Parathyroid adenoma (tissue), 2 donors: ENCODE data around the gene DNAJC16.

Experiments
- H2AFZ ChIP-seq: fragments of 300-600 bp; sonication (generic); one replicate; pipeline ENCODE4 v1.7.0; 2017; ENCODE audit warnings: antibody characterized with exemption, mild to moderate bottlenecking
- H3K27ac ChIP-seq: fragments of 300-600 bp; sonication (generic); one replicate; pipeline ENCODE4 v1.7.0; 2017
- H3K27me3 ChIP-seq: fragments of 300-600 bp; sonication (generic); one replicate; pipeline ENCODE4 v1.7.0; 2017; ENCODE audit warnings: low read length; ENCODE audit not compliant: control insufficient read depth, insufficient read depth
- H3K36me3 ChIP-seq: fragments of 300-600 bp; sonication (generic); one replicate; pipeline ENCODE4 v1.7.0; 2017; ENCODE audit warnings: low read length; ENCODE audit not compliant: control insufficient read depth, insufficient read depth
- H3K4me1 ChIP-seq: fragments of 300-600 bp; sonication (generic); one replicate; pipeline ENCODE4 v1.7.0; 2017; ENCODE audit warnings: control low read depth
- H3K4me2 ChIP-seq: fragments of 300-600 bp; sonication (generic); one replicate; pipeline ENCODE4 v1.7.0; 2017; ENCODE audit warnings: low read length
- H3K4me3 ChIP-seq: fragments of 300-600 bp; sonication (generic); one replicate; pipeline ENCODE4 v1.7.0; 2017; ENCODE audit warnings: low read depth, low read length
- H3K79me2 ChIP-seq: fragments of 300-600 bp; sonication (generic); one replicate; pipeline ENCODE4 v1.7.0; 2017; ENCODE audit warnings: control low read depth
- H3K9ac ChIP-seq: fragments of 300-600 bp; sonication (generic); one replicate; pipeline ENCODE4 v1.7.0; 2017; ENCODE audit warnings: mild to moderate bottlenecking
- H3K9me3 ChIP-seq: fragments of 300-600 bp; sonication (generic); one replicate; pipeline ENCODE4 v1.7.0; 2017; ENCODE audit warnings: low read length; ENCODE audit not compliant: control insufficient read depth
- TF ChIP-seq, protein P1 (sequence below): fragments of 300-600 bp; sonication (generic); IDR thresholded peaks from one replicate; pipeline ENCODE4 v1.7.0; 2017; ENCODE audit warnings: antibody characterized with exemption, mild to moderate bottlenecking
- donor health status: primary hyperparathyroidism.

The DNAJC16 gene

GRCh38 chr1:15543589-15544568, 17.2 kb downstream of the DNAJC16 start:
- Histone ChIP-seq H3K4me1 (no peaks in the 10 kb centered on the region), H3K9me3 (no peaks in the 10 kb centered on the region), H3K36me3 (no peaks in the 10 kb centered on the region), H2AFZ (no peak overlapping the region), H3K27ac (no peak overlapping the region), H3K79me2 (no peaks in the 10 kb centered on the region), H3K9ac (no peak overlapping the region), H3K4me3 (no peak overlapping the region), H3K4me2 (no peak overlapping the region), H3K27me3 (no peaks in the 10 kb centered on the region)
- TF ChIP-seq, protein P1, sequence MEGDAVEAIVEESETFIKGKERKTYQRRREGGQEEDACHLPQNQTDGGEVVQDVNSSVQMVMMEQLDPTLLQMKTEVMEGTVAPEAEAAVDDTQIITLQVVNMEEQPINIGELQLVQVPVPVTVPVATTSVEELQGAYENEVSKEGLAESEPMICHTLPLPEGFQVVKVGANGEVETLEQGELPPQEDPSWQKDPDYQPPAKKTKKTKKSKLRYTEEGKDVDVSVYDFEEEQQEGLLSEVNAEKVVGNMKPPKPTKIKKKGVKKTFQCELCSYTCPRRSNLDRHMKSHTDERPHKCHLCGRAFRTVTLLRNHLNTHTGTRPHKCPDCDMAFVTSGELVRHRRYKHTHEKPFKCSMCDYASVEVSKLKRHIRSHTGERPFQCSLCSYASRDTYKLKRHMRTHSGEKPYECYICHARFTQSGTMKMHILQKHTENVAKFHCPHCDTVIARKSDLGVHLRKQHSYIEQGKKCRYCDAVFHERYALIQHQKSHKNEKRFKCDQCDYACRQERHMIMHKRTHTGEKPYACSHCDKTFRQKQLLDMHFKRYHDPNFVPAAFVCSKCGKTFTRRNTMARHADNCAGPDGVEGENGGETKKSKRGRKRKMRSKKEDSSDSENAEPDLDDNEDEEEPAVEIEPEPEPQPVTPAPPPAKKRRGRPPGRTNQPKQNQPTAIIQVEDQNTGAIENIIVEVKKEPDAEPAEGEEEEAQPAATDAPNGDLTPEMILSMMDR: no peak

- Histone ChIP-seq H3K27ac (no peak overlapping the region), H3K4me3 (no peak overlapping the region), H2AFZ (no peak overlapping the region), H3K36me3 (no peaks in the 10 kb centered on the region), H3K9me3 (no peaks in the 10 kb centered on the region), H3K27me3 (no peaks in the 10 kb centered on the region), H3K79me2 (no peaks in the 10 kb centered on the region), H3K9ac (no peak overlapping the region), H3K4me1 (peaks cover 2% of the 10 kb centered on the region), H3K4me2 (no peak overlapping the region)
- TF ChIP-seq, protein P1: no peak
Measured at GRCh38 chr1:15546641-15547040, 20.0 kb downstream of the DNAJC16 start.

DNA sequence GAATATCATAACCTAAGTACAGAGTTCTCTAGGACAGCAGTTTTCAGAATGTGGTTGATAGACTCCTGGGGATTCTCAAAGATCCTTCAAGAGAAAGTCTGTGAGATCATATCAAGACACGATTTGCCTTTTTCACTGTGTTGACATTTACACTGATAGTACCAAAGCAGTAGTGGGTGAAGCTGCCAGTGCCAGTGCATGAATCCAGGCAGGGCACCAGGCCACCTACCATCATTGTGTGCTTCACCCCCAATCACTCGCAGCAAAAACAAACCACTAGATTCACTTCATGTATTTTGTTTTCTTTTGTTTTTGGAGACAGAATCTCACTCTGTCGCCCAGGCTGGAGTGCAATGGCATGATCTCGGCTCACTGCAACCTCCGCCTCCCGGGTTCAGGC, 23.9 kb downstream of the DNAJC16 start:
- H3K4me2 ChIP-seq: no peak overlapping the region
- no peaks in the 10 kb centered on the region for H3K36me3 ChIP-seq
- H3K27ac ChIP-seq: peak overlapping the region; percentile 42
- no peaks in the 10 kb centered on the region for H3K9me3 ChIP-seq
- H3K9ac ChIP-seq: no peak overlapping the region
- no peak overlapping the region for H3K4me3 ChIP-seq
- H3K27me3 ChIP-seq: no peaks in the 10 kb centered on the region
- no peaks in the 10 kb centered on the region for H3K79me2 ChIP-seq
- H3K4me1 ChIP-seq: peaks cover 2% of the 10 kb centered on the region
- TF ChIP-seq, protein P1: no peak
- no peak overlapping the region for H2AFZ ChIP-seq

DNA sequence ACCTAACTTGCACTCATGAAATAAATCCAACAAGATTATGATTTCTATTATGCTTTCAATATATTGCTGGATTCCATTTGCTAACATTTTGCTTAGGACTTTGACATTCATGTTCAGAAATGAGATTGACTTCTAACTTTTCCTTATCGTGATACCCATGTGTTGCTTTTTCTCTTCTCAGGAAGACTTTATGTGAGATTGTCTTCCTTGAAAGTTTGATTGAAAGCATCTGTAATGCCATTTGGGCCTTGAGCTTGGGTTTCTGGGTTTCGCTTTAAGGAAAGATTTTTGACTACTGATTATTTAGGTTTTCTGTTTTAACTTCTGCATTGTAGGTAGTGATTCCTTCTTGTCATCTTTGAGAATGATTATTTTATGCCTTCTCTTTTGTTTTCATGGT, 30.4 kb downstream of the DNAJC16 start:
- no peaks in the 10 kb centered on the region for H3K9me3 ChIP-seq
- H3K36me3 ChIP-seq: no peaks in the 10 kb centered on the region
- no peaks in the 10 kb centered on the region for H3K4me1 ChIP-seq
- no peak overlapping the region for H2AFZ ChIP-seq
- H3K4me3 ChIP-seq: no peak overlapping the region
- H3K79me2 ChIP-seq: no peaks in the 10 kb centered on the region
- TF ChIP-seq, protein P1: no peak
- H3K9ac ChIP-seq: no peak overlapping the region
- no peak overlapping the region for H3K27ac ChIP-seq
- no peaks in the 10 kb centered on the region for H3K27me3 ChIP-seq
- no peak overlapping the region for H3K4me2 ChIP-seq
